GM18858 (cell line): ENCODE results near the gene YBX3.

ENCODE experiments used
- ATAC-seq: cut with Tn5 transposase; IDR thresholded peaks from one replicate; pipeline ENCODE4 v1.9.1; 2021; ENCODE audit not compliant: unreplicated experiment

The YBX3 gene

GRCh38 chr12:10722502-10722904 lies 620 bp downstream of the YBX3 start:
- peak; percentile 33 for ATAC-seq

GRCh38 chr12:10721651-10722501 lies 1.2 kb downstream of the YBX3 start:
- ATAC-seq: peak; percentile 35

GRCh38 chr12:10720974-10721650 lies 2.0 kb downstream of the YBX3 start:
- no peak for ATAC-seq

GRCh38 chr12:10719482-10719881 lies 3.6 kb downstream of the YBX3 start:
- no peak for ATAC-seq

- no peak for ATAC-seq
Observed at GRCh38 chr12:10718279-10718821, 4.8 kb downstream of the YBX3 start.

GRCh38 chr12:10717410-10717809 lies 5.7 kb downstream of the YBX3 start:
- ATAC-seq: no peak

- no peak for ATAC-seq
Observed at GRCh38 chr12:10716704-10717315, 6.3 kb downstream of the YBX3 start.

GRCh38 chr12:10716277-10716676 lies 6.8 kb downstream of the YBX3 start:
- ATAC-seq: no peak

GRCh38 chr12:10715491-10715890 lies 7.6 kb downstream of the YBX3 start:
- ATAC-seq: no peak

GRCh38 chr12:10709808-10710207 lies 13.3 kb downstream of the YBX3 start:
- no peak for ATAC-seq

GRCh38 chr12:10708862-10709261 lies 14.3 kb downstream of the YBX3 start:
- ATAC-seq: no peak

GRCh38 chr12:10705655-10706054 lies 17.5 kb downstream of the YBX3 start:
- ATAC-seq: no peak

- ATAC-seq: no peak
Observed at GRCh38 chr12:10701843-10702242, 21.3 kb downstream of the YBX3 start.

GRCh38 chr12:10701131-10701681 lies 21.9 kb downstream of the YBX3 start:
- ATAC-seq: no peak

GRCh38 chr12:10700581-10700980 lies 22.5 kb downstream of the YBX3 start:
- ATAC-seq: no peak

GRCh38 chr12:10697862-10698261 lies 25.3 kb downstream of the YBX3 start:
- ATAC-seq: no peak

GRCh38 chr12:10697156-10697555 lies 26.0 kb downstream of the YBX3 start:
- ATAC-seq: no peak

- ATAC-seq: no peak
Observed at GRCh38 chr12:10690906-10691305, 32.2 kb downstream of the YBX3 start.

- no peak for ATAC-seq
Observed at GRCh38 chr12:10689146-10689545, 34.0 kb downstream of the YBX3 start.

GRCh38 chr12:10688042-10688441 lies 35.1 kb downstream of the YBX3 start:
- ATAC-seq: no peak

- no peak for ATAC-seq
Observed at GRCh38 chr12:10673659-10674384, 49.3 kb downstream of the YBX3 start, which contains the start of gene STYK1. STYK1 (minus strand) TSS chr12:10674052; CDS start chr12:10634618, 39,434 bp downstream.
